ENCODE data around the gene ST6GALNAC3. TPM values are rescaled to one million over a fixed set of nuclear protein-coding genes. Genes with fewer than 3 reads are reported as not detected.

Gene ST6GALNAC3
- total RNA-seq, result 0.26 and 0.36 TPM in 2 replicates

DNA sequence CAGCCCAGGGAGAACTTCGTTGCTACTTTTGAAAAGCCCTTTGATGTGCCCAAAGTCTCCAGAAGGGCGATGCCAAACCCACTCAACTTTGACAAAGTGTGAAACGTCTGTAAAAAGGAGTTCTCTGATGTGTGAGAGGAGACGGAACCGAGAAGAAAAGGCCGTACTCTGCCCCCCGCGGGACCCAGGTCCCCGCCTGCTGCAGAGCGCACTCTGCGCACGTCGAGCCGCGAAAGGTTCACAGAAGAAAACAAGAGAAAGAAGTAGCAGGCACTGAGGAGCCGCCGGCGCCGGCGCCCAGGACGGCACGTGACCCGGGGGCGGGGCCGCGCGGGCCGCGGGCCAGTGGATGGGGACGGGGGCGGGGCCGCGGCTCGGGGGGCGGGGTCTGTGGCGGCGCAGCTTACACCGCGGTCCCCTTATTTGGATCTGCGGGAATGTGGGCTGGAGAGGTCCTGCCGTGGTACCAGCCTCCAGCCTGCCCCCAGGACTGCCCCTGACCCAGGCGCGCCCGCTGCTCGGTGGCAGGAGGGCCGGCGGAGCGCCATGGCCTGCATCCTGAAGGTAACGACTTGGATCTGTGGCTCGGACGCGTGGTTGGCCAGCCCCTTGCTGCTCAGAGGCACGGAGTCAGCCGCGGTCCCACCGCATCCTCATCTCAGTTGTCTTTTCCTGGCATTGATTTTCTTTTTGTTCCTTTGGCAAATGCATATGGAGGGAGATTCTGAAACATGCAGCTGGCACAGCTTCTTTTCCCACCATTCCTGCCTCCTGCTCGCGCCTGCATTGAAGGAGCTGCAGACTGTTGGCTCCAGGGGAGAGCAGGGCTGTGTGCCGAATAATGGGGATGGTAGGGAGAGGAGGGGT lies at the start of gene ST6GALNAC3:
Gene ST6GALNAC3 (plus strand): TSS at position 426 of the 867 bp plus-strand sequence.

Other genes with a start within 250 kb of the ST6GALNAC3 start
- gene ASB17, start 142.3 kb upstream of the ST6GALNAC3 start, total RNA-seq, result not detected in 2 replicates